IMR-90 (cell line): ENCODE results near the gene FABP6. TPM values are rescaled to one million over a fixed set of nuclear protein-coding genes. Genes with fewer than 3 reads are reported as not detected.

Experiments
- ATAC-seq: fragments of 200-7000 bp; cut with Tn5 transposase; 2 replicates; pipeline ENCODE4 v1.9.1; 2020; ENCODE audit warnings: low read depth, mild to moderate bottlenecking, moderate library complexity
- BruUV-seq: library from RNA; stranded (reverse); fragments of 400-500 nt; replicated peaks from 2 replicates; lab custom pipeline; 2021; lab: Mats Ljungman, UMichigan
- CTCF ChIA-PET: fragments of 300-600 bp; formaldehyde crosslinking; extraction: SDS; loops from one replicate; lab custom pipeline; 2021; ENCODE audit warnings: antibody characterized with exemption; lab: Yijun Ruan, JAX
- POLR2A ChIA-PET: fragments of 300-600 bp; sonication (Branson Sonifier 250); formaldehyde crosslinking; loops from one replicate; lab custom pipeline; 2022; ENCODE audit warnings: antibody characterized with exemption; ENCODE audit not compliant: unreplicated experiment; lab: Charles Lee
- DNase-seq: peaks from one replicate; pipeline ENCODE4 v3.0.0; 2013
- H2AFZ ChIP-seq: replicated peaks from 2 replicates; pipeline ENCODE3; 2013; ENCODE audit warnings: low read length, mild to moderate bottlenecking; ENCODE audit not compliant: poor library complexity
- H2AK5ac ChIP-seq: 2 replicates; pipeline ENCODE4 v1.6.1; 2013; ENCODE audit warnings: low read depth, low read length, inconsistent platforms
- H2AK9ac ChIP-seq: replicated peaks from 2 replicates; pipeline ENCODE3; 2013; ENCODE audit warnings: mild to moderate bottlenecking, low read depth, low read length, moderate library complexity; ENCODE audit not compliant: poor library complexity
- H2BK120ac ChIP-seq: 2 replicates; pipeline ENCODE4 v1.6.1; 2013; ENCODE audit warnings: low read depth, low read length, inconsistent platforms
- H2BK15ac ChIP-seq: 3 replicates; pipeline ENCODE4 v1.6.1; 2013; ENCODE audit warnings: low read depth, low read length, inconsistent platforms
- H2BK20ac ChIP-seq: 2 replicates; pipeline ENCODE4 v1.6.1; 2013; ENCODE audit warnings: low read depth, mild to moderate bottlenecking, inconsistent platforms, low read length, moderate library complexity
- H2BK5ac ChIP-seq: 2 replicates; pipeline ENCODE4 v1.6.1; 2013; ENCODE audit warnings: mild to moderate bottlenecking, low read depth, low read length, inconsistent platforms; ENCODE audit not compliant: poor library complexity, severe bottlenecking
- H3K14ac ChIP-seq: replicated peaks from 2 replicates; pipeline ENCODE4 v1.6.1; 2013; ENCODE audit warnings: low read depth, low read length, inconsistent platforms
- H3K18ac ChIP-seq: 2 replicates; pipeline ENCODE4 v1.6.1; 2013; ENCODE audit warnings: low read depth, low read length, control low read depth
- H3K23ac ChIP-seq: 2 replicates; pipeline ENCODE4 v1.6.1; 2013; ENCODE audit warnings: low read depth, low read length, inconsistent platforms
- H3K27ac ChIP-seq: 2 replicates; pipeline ENCODE4 v1.5.1; 2013; ENCODE audit warnings: mild to moderate bottlenecking, control low read depth, low read length; ENCODE audit not compliant: insufficient read depth
- H3K27me3 ChIP-seq: 2 replicates; pipeline ENCODE4 v1.6.1; 2013; ENCODE audit warnings: low read length; ENCODE audit not compliant: control insufficient read depth, insufficient read depth
- H3K36me3 ChIP-seq: 2 replicates; pipeline ENCODE4 v1.6.1; 2013; ENCODE audit warnings: low read length, mixed read lengths; ENCODE audit not compliant: control insufficient read depth, insufficient read depth
- H3K4ac ChIP-seq: 2 replicates; pipeline ENCODE4 v1.6.1; 2013; ENCODE audit warnings: low read depth, low read length, inconsistent platforms
- H3K4me1 ChIP-seq: 2 replicates; pipeline ENCODE4 v1.6.1; 2013; ENCODE audit warnings: low read length, mixed read lengths; ENCODE audit not compliant: control insufficient read depth, insufficient read depth
- H3K4me2 ChIP-seq: 2 replicates; pipeline ENCODE4 v1.6.1; 2013; ENCODE audit warnings: low read depth, mild to moderate bottlenecking, control low read depth, low read length, moderate library complexity
- H3K4me3 ChIP-seq: 2 replicates; pipeline ENCODE4 v1.5.1; 2013; ENCODE audit warnings: low read depth, mild to moderate bottlenecking, control low read depth, low read length, moderate library complexity; ENCODE audit not compliant: insufficient read depth
- H3K56ac ChIP-seq: 2 replicates; pipeline ENCODE4 v1.6.1; 2013; ENCODE audit warnings: low read length, inconsistent platforms; ENCODE audit not compliant: insufficient read depth; ENCODE audit errors: extremely low read depth
- H3K79me1 ChIP-seq, 2 experiments: 2 replicates each; pipeline ENCODE4 v1.6.1; 2013; ENCODE audit warnings: low read length in 2 of 2, inconsistent platforms in 1 of 2, low read depth in 1 of 2
- H3K9ac ChIP-seq: 2 replicates; pipeline ENCODE4 v1.6.1; 2013; ENCODE audit warnings: low read depth, low read length, control low read depth
- H3K9me1 ChIP-seq: 2 replicates; pipeline ENCODE4 v1.6.1; 2013; ENCODE audit warnings: low read length, inconsistent platforms; ENCODE audit not compliant: insufficient read depth
- H3K9me3 ChIP-seq: 2 replicates; pipeline ENCODE4 v1.6.1; 2013; ENCODE audit warnings: low read length; ENCODE audit not compliant: control insufficient read depth, insufficient read depth
- H4K20me1 ChIP-seq: 2 replicates; pipeline ENCODE4 v1.6.1; 2013; ENCODE audit warnings: low read length, inconsistent platforms; ENCODE audit not compliant: insufficient read depth
- H4K5ac ChIP-seq: 2 replicates; pipeline ENCODE4 v1.6.1; 2013; ENCODE audit warnings: mild to moderate bottlenecking, low read depth, low read length, control low read depth
- H4K8ac ChIP-seq, 2 experiments: 2 replicates each; pipeline ENCODE4 v1.6.1; 2013; ENCODE audit warnings: low read depth in 2 of 2, low read length in 2 of 2, control low read depth in 1 of 2, inconsistent platforms in 1 of 2
- H4K91ac ChIP-seq: 2 replicates; pipeline ENCODE4 v1.6.1; 2013; ENCODE audit warnings: low read depth, low read length, inconsistent platforms; ENCODE audit not compliant: insufficient read depth
- BHLHE40 ChIP-seq: fragments of 150-350 bp; IDR thresholded peaks from 2 replicates; pipeline ENCODE4 v1.6.1; 2016; ENCODE audit warnings: mild to moderate bottlenecking, low read depth, low read length
- CEBPB ChIP-seq: IDR thresholded peaks from 2 replicates; pipeline ENCODE4 v1.6.1; 2012; ENCODE audit warnings: low read depth, low read length, improper control_type of control experiment
- CHD1 ChIP-seq: IDR thresholded peaks from 2 replicates; pipeline ENCODE4 v1.6.1; 2012; ENCODE audit warnings: low read depth, low read length, improper control_type of control experiment
- FOS ChIP-seq: fragments of 150-350 bp; IDR thresholded peaks from 2 replicates; pipeline ENCODE4 v1.6.1; 2016; ENCODE audit warnings: low read depth, low read length
- MAFK ChIP-seq: IDR thresholded peaks from 2 replicates; pipeline ENCODE4 v1.6.1; 2012; ENCODE audit warnings: low read depth, low read length, improper control_type of control experiment
- MAZ ChIP-seq: IDR thresholded peaks from 2 replicates; pipeline ENCODE4 v1.6.1; 2012; ENCODE audit warnings: low read depth, mild to moderate bottlenecking, low read length, improper control_type of control experiment, moderate library complexity, borderline replicate concordance
- POLR2A ChIP-seq: IDR thresholded peaks from 2 replicates; pipeline ENCODE4 v1.6.1; 2012; ENCODE audit warnings: mild to moderate bottlenecking, low read depth, low read length
- RCOR1 ChIP-seq: IDR thresholded peaks from 2 replicates; pipeline ENCODE4 v1.6.1; 2012; ENCODE audit warnings: mild to moderate bottlenecking, low read length, improper control_type of control experiment; ENCODE audit not compliant: insufficient replicate concordance
- RFX5 ChIP-seq: IDR thresholded peaks from 2 replicates; pipeline ENCODE4 v1.8.0; 2012; ENCODE audit warnings: low read depth, mild to moderate bottlenecking, low read length, moderate library complexity
- SMC3 ChIP-seq: fragments of 150-350 bp; IDR thresholded peaks from 2 replicates; pipeline ENCODE4 v1.6.1; 2016; ENCODE audit warnings: low read depth, mild to moderate bottlenecking, antibody characterized with exemption, low read length, moderate library complexity
- WGBS, 2 experiments: methylation state at CpG; one replicate each; pipeline versions ENCODE4 v1.1.5 to v1.1.7; 2013; ENCODE audit warnings: missing lambda C conversion rate in 2 of 2; ENCODE audit not compliant: insufficient read length in 1 of 2; ENCODE audit errors: extremely low coverage in 2 of 2; 5-methylcytosine and 5-hydroxymethylcytosine counted together
- dilution Hi-C: fragments of 300-500 bp; cut with HindIII; formaldehyde crosslinking; loops from one replicate; pipeline ENCODE4 v1.14.3; 2018; ENCODE audit warnings: low sequenced_read_pairs; ENCODE audit not compliant: unreplicated experiment
- in situ Hi-C: fragments of 300-500 bp; cut with MboI; formaldehyde crosslinking; loops from 3 replicates; pipeline ENCODE4 v1.14.3; 2019; ENCODE audit warnings: low sequenced_read_pairs, inconsistent platforms, mixed read lengths
- intact Hi-C: fragments of 100-400 bp; cut with micrococcal nuclease; formaldehyde crosslinking; loops from 2 replicates; pipeline ENCODE4 v1.10.0; 2022
- polyA plus RNA-seq, 3 experiments: library from polyadenylated mRNA; depleted of rRNA; stranded (reverse); fragments of >200 nt; gene quantifications; 2 replicates each; pipeline ENCODE4 v1.2.3, GENCODE V29; 2012; ENCODE audit warnings: low replicate concordance in 1 of 3
- total RNA-seq: library from RNA; depleted of rRNA; stranded (reverse); fragments of >200 nt; gene quantifications from 2 replicates; pipeline ENCODE4 v1.2.3, GENCODE V29; 2012
- TF ChIP-seq, protein P1 (sequence below): conservative IDR thresholded peaks from 2 replicates; pipeline ENCODE4 v1.5.1; 2012; ENCODE audit warnings: mild to moderate bottlenecking, low read depth, low read length, improper control_type of control experiment
- TF ChIP-seq, protein P2 (sequence below): fragments of 150-350 bp; IDR thresholded peaks from 2 replicates; pipeline ENCODE4 v1.6.1; 2017; ENCODE audit warnings: mild to moderate bottlenecking, antibody characterized with exemption, low read length, low read depth

The FABP6 gene
- total and polyA plus RNA-seq, 2 of the 4 experiments (the other 2 are of a cell fraction), result not detected

DNA sequence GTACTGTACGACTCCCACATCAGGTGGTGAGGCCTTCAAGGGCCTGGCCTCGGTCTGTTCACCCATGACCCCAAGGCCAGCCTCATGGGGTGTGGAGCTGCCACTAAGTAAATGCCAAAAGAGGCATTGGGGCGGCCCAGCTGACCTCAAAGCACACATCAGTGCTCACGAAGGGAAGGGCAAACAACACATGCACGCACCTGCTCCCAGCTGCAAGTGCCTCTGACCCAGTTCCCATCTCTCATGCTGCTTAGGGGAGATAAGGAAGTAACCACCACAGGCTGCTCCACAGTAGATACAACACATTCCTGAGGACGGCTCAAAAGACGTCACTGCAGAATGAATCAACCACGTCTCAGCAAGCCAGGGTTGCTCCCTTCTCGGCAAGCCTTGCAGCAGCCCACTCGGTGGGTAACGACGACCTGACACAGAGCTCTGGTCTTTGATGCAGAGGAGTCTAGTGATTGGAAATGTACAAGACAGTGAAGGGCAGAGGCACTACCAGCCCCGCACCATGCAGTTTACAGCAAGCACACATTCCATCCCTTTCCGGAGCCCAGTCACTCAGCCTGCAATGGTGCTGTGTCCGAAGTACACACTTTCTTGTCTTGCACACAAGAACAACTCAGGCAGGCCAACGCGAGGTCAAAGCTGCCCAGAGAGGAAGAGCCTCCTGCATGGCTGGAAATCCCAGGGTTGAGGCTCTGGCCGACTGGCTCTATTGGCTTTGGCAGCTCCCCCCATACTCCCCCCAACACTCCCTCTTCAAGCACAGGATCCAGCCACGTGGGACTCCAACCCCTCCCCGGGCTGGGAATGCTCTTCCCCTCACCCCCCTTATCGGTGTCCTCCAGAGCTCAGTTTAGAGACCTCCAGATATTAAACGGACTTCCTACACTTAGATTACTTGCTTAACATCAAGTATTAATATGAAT lies 31.8 kb downstream of the FABP6 start:
- H3K4me2 ChIP-seq, result peak overlapping the region; percentile 75
- H3K27ac ChIP-seq, result peak overlapping the region; percentile 25
- peak overlapping the region; percentile 5 to 56 for H4K8ac ChIP-seq
- no peak overlapping the region for H4K5ac ChIP-seq
- intact Hi-C loops, result no loop called here
- no peaks in the 10 kb centered on the region for H3K27me3 ChIP-seq
- DNase-seq (peak; percentile 99), ATAC-seq (peak; percentile 99)
- in situ Hi-C loops, result no loop called here
- H3K23ac ChIP-seq, result peak overlapping the region; percentile 68; the same call in 1 of the 2 replicates
- H2AK9ac ChIP-seq, result peak overlapping the region; percentile 53
- H3K9me3 ChIP-seq, result no peaks in the 10 kb centered on the region
- peak overlapping the region; percentile 59 for H2BK5ac ChIP-seq
- no peak overlapping the region for H3K9ac ChIP-seq
- WGBS, 2 experiments, result 20% methylated on average over 2 of the region's 22 CpGs; no CpG with 5 or more reads in 1 of the 2 experiments
- H2AK5ac ChIP-seq, result peak overlapping the region; percentile 37; the same call in 1 of the 2 replicates
- peak overlapping the region; percentile 46; the same call in 1 of the 3 replicates for H2BK15ac ChIP-seq
- CTCF ChIA-PET, result no interaction called here
- peaks cover 2% of the 10 kb centered on the region; the same call in 1 of the 2 replicates for H3K36me3 ChIP-seq
- POLR2A ChIA-PET, result no interaction called here
- peak overlapping the region; percentile 49; the same call in 1 of the 2 replicates for H3K14ac ChIP-seq
- peaks cover 20% of the 10 kb centered on the region for H3K4me1 ChIP-seq
- peak overlapping the region; percentile 55; the same call in 1 of the 2 replicates for H3K18ac ChIP-seq
- peak overlapping the region; percentile 53 for H2BK120ac ChIP-seq
- peak overlapping the region; percentile 82 for H2AFZ ChIP-seq
- H4K91ac ChIP-seq, result peak overlapping the region; percentile 59
- H3K79me1 ChIP-seq, result peaks cover 3 to 25% of the 10 kb centered on the region in 2 experiments; a peak in 3 of 4 replicates
- dilution Hi-C loops, result no loop called here
- peak overlapping the region; percentile 29 for H3K4ac ChIP-seq
- 0 out of 2 replicates have a peak, but pooled peaks cover 4% of the 10 kb centered on the region for H4K20me1 ChIP-seq
- H3K56ac ChIP-seq, result no peak overlapping the region
- H2BK20ac ChIP-seq, result peak overlapping the region; percentile 18; the same call in 1 of the 2 replicates
- peaks cover 13% of the 10 kb centered on the region for H3K9me1 ChIP-seq
- no peak overlapping the region for H3K4me3 ChIP-seq
- BruUV-seq, result no TSS peak
- TF ChIP-seq, protein P1, sequence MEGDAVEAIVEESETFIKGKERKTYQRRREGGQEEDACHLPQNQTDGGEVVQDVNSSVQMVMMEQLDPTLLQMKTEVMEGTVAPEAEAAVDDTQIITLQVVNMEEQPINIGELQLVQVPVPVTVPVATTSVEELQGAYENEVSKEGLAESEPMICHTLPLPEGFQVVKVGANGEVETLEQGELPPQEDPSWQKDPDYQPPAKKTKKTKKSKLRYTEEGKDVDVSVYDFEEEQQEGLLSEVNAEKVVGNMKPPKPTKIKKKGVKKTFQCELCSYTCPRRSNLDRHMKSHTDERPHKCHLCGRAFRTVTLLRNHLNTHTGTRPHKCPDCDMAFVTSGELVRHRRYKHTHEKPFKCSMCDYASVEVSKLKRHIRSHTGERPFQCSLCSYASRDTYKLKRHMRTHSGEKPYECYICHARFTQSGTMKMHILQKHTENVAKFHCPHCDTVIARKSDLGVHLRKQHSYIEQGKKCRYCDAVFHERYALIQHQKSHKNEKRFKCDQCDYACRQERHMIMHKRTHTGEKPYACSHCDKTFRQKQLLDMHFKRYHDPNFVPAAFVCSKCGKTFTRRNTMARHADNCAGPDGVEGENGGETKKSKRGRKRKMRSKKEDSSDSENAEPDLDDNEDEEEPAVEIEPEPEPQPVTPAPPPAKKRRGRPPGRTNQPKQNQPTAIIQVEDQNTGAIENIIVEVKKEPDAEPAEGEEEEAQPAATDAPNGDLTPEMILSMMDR, result no peak
- TF ChIP-seq FOS (peak; percentile 67), CHD1 (peak; percentile 62; the same call in 1 of the 2 replicates), POLR2A (no peak; the same call in 1 of the 2 replicates), CEBPB (peak; percentile 77), BHLHE40 (peak; percentile 82), SMC3 (0 out of 2 replicates have a peak, but pooled peaks have one; percentile 14), MAZ (peak; percentile 37; the same call in 1 of the 2 replicates), RFX5 (no peak), RCOR1 (peak; percentile 100), MAFK (no peak)
- TF ChIP-seq, protein P2, sequence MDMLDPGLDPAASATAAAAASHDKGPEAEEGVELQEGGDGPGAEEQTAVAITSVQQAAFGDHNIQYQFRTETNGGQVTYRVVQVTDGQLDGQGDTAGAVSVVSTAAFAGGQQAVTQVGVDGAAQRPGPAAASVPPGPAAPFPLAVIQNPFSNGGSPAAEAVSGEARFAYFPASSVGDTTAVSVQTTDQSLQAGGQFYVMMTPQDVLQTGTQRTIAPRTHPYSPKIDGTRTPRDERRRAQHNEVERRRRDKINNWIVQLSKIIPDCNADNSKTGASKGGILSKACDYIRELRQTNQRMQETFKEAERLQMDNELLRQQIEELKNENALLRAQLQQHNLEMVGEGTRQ, result no peak
